Kidney epithelial cell (primary cell): Measurements from ENCODE around the gene RPS19BP1. TPM values are rescaled to one million over a fixed set of nuclear protein-coding genes. Genes with fewer than 3 reads are reported as not detected.

ENCODE experiments used
- DNase-seq: peaks from one replicate; pipeline ENCODE4 v3.0.0-alpha.2; 2010; ENCODE audit warnings: low read depth
- H3K27me3 ChIP-seq: 2 replicates; pipeline ENCODE4 v1.6.0; 2011; ENCODE audit warnings: low read length; ENCODE audit not compliant: control insufficient read depth, insufficient read depth
- H3K36me3 ChIP-seq: 2 replicates; pipeline ENCODE4 v1.5.1; 2011; ENCODE audit warnings: low read length; ENCODE audit not compliant: control insufficient read depth, insufficient read depth
- H3K4me3 ChIP-seq: 2 replicates; pipeline ENCODE4 v1.5.1; 2011; ENCODE audit warnings: low read depth, mild to moderate bottlenecking, control low read depth, low read length
- CTCF ChIP-seq: IDR thresholded peaks from 2 replicates; pipeline ENCODE4 v1.5.1; 2011; ENCODE audit warnings: mild to moderate bottlenecking, moderate library complexity, low read length, control low read depth, inconsistent platforms; ENCODE audit not compliant: insufficient read depth, poor library complexity, severe bottlenecking
- total RNA-seq: library from RNA; depleted of rRNA; stranded (reverse); fragments of >200 nt; gene quantifications from 2 replicates; pipeline ENCODE4 v1.2.3, GENCODE V29; 2015

The RPS19BP1 gene
- total RNA-seq, 1 donor from 2014 or later: 121 TPM

GRCh38 chr22:39570226-39570625, 37.7 kb upstream of the RPS19BP1 start:
- Histone ChIP-seq H3K27me3 (peaks cover 11% of the 10 kb centered on the region), H3K36me3 (no peaks in the 10 kb centered on the region), H3K4me3 (no peak overlapping the region)
- no peak for DNase-seq
- no peak for TF ChIP-seq CTCF

- TF ChIP-seq CTCF: no peak
- peaks cover 11% of the 10 kb centered on the region for H3K27me3 ChIP-seq
- no peaks in the 10 kb centered on the region for H3K36me3 ChIP-seq
- H3K4me3 ChIP-seq: no peak overlapping the region
- no peak for DNase-seq
Measured at GRCh38 chr22:39569066-39569465, 36.5 kb upstream of the RPS19BP1 start.

- H3K36me3 ChIP-seq: no peaks in the 10 kb centered on the region
- TF ChIP-seq CTCF: no peak
Measured at GRCh38 chr22:39568278-39568981, 35.9 kb upstream of the RPS19BP1 start.

GRCh38 chr22:39567135-39567946, 34.8 kb upstream of the RPS19BP1 start:
- no peak for TF ChIP-seq CTCF
- no peak overlapping the region for H3K4me3 ChIP-seq
- no peaks in the 10 kb centered on the region for H3K36me3 ChIP-seq
- peaks cover 20% of the 10 kb centered on the region for H3K27me3 ChIP-seq
- no peak for DNase-seq

More at GRCh38 chr22:39568278-39568981, 35.9 kb upstream of the RPS19BP1 start:
- Histone ChIP-seq H3K4me3 (no peak overlapping the region), H3K27me3 (peaks cover 15% of the 10 kb centered on the region)
- DNase-seq: no peak

- H3K36me3 ChIP-seq: no peaks in the 10 kb centered on the region
- no peak for DNase-seq
- TF ChIP-seq CTCF: no peak
- peaks cover 32% of the 10 kb centered on the region for H3K27me3 ChIP-seq
- H3K4me3 ChIP-seq: no peak overlapping the region
Measured at GRCh38 chr22:39565414-39565944, 32.9 kb upstream of the RPS19BP1 start.
